Calu3 (cell line): ENCODE measurements around the gene CAP1. TPM values are rescaled to one million over a fixed set of nuclear protein-coding genes. Genes with fewer than 3 reads are reported as not detected.

ENCODE experiments used
- BruUV-seq: library from RNA; stranded (reverse); fragments of 400-500 nt; replicated peaks from 2 replicates; lab custom pipeline; 2021; lab: Mats Ljungman, UMichigan
- CTCF ChIA-PET: fragments of 300-600 bp; sonication (Branson Sonifier 250); formaldehyde crosslinking; loops from one replicate; lab custom pipeline; 2022; ENCODE audit warnings: antibody characterized with exemption; lab: Charles Lee
- DNase-seq: peaks from one replicate; pipeline ENCODE4 v3.0.0; 2022
- H3K27ac Mint-ChIP-seq: one replicate; pipeline ENCODE4 v1.8.0; 2022; ENCODE audit warnings: mixed read lengths; ENCODE audit not compliant: unreplicated experiment
- H3K27me3 Mint-ChIP-seq: one replicate; pipeline ENCODE4 v1.8.0; 2022; ENCODE audit warnings: mixed read lengths; ENCODE audit not compliant: unreplicated experiment
- H3K36me3 Mint-ChIP-seq: one replicate; pipeline ENCODE4 v1.8.0; 2022; ENCODE audit warnings: mild to moderate bottlenecking, moderate library complexity, mixed read lengths; ENCODE audit not compliant: insufficient read depth, unreplicated experiment
- H3K4me1 Mint-ChIP-seq: one replicate; pipeline ENCODE4 v1.8.0; 2022; ENCODE audit warnings: mild to moderate bottlenecking, low read depth, mixed read lengths; ENCODE audit not compliant: unreplicated experiment
- H3K4me3 Mint-ChIP-seq: one replicate; pipeline ENCODE4 v1.8.0; 2022; ENCODE audit warnings: mild to moderate bottlenecking, low read depth, moderate library complexity, mixed read lengths; ENCODE audit not compliant: unreplicated experiment
- H3K9me3 Mint-ChIP-seq: one replicate; pipeline ENCODE4 v1.8.0; 2022; ENCODE audit warnings: low read depth, mixed read lengths; ENCODE audit not compliant: unreplicated experiment
- intact Hi-C: fragments of 100-400 bp; cut with micrococcal nuclease; formaldehyde crosslinking; loops from one replicate; pipeline ENCODE4 v1.10.0; 2022; ENCODE audit not compliant: unreplicated experiment
- total RNA-seq: library from RNA; stranded (reverse); gene quantifications from 2 replicates; pipeline ENCODE4 v1.2.3, GENCODE V29; 2022
- TF ChIP-seq, protein P1 (sequence below): fragments of 200-600 bp; IDR thresholded peaks from one replicate; pipeline ENCODE4 v1.8.0; 2022; ENCODE audit warnings: antibody characterized with exemption; ENCODE audit not compliant: unreplicated experiment

Gene CAP1
- total RNA-seq, 1 experiment from 2014 or later = 307 TPM

DNA sequence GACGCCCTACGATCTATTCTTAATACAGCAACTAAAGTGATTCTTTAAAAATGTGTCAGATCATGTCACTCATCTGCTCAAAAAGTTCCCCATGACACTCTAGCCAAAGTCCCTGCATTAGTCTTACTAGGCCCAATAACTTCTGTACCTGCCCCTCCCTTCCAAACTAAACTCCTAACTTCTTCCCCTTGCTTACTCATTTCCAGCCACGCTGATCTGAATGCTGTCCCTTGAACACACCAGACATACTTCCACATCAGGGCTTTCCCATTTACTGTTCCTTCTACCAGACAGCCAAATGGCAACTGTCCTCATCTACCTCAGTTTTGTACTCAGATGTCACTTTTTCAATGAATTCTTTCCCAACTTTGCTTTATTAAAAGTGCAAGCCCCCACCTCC is 55.3 kb downstream of the CAP1 start:
- no peak overlapping the region for H3K4me3 Mint-ChIP-seq
- peaks cover 33% of the 10 kb centered on the region for H3K4me1 Mint-ChIP-seq
- intact Hi-C loops = no loop called here
- BruUV-seq = no TSS peak
- H3K36me3 Mint-ChIP-seq = peaks cover 14% of the 10 kb centered on the region
- DNase-seq = no peak
- no peaks in the 10 kb centered on the region for H3K27me3 Mint-ChIP-seq
- H3K27ac Mint-ChIP-seq = no peak overlapping the region
- CTCF ChIA-PET = no interaction called here
- H3K9me3 Mint-ChIP-seq = no peaks in the 10 kb centered on the region
- TF ChIP-seq, protein P1, sequence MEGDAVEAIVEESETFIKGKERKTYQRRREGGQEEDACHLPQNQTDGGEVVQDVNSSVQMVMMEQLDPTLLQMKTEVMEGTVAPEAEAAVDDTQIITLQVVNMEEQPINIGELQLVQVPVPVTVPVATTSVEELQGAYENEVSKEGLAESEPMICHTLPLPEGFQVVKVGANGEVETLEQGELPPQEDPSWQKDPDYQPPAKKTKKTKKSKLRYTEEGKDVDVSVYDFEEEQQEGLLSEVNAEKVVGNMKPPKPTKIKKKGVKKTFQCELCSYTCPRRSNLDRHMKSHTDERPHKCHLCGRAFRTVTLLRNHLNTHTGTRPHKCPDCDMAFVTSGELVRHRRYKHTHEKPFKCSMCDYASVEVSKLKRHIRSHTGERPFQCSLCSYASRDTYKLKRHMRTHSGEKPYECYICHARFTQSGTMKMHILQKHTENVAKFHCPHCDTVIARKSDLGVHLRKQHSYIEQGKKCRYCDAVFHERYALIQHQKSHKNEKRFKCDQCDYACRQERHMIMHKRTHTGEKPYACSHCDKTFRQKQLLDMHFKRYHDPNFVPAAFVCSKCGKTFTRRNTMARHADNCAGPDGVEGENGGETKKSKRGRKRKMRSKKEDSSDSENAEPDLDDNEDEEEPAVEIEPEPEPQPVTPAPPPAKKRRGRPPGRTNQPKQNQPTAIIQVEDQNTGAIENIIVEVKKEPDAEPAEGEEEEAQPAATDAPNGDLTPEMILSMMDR = no peak

DNA sequence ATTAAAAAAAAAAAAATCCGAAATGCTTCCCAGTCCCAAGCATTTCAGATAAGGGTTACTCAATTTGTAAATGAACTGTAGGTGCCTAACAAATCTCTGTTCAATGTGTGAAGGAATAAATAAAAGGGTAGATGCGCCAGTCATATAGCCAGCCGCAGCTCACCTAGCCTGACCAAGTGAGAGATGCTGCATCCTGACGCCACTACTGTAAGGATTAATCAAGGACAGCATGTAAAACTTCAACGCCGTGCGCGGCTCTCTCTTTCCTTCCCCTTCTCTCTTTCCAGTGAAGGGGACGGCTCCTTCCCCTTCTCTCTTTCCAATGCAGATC is 56.1 kb downstream of the CAP1 start:
- Mint-ChIP-seq H3K27me3 (no peaks in the 10 kb centered on the region), H3K4me3 (peak overlapping the region; percentile 95), H3K36me3 (peaks cover 14% of the 10 kb centered on the region), H3K9me3 (no peaks in the 10 kb centered on the region), H3K27ac (peak overlapping the region; percentile 79), H3K4me1 (peaks cover 33% of the 10 kb centered on the region)
- TF ChIP-seq, protein P1 = no peak
- TSS peak; percentile 82 for BruUV-seq
- CTCF ChIA-PET = no interaction called here
- no peak for DNase-seq
- intact Hi-C loops = no loop called here

DNA sequence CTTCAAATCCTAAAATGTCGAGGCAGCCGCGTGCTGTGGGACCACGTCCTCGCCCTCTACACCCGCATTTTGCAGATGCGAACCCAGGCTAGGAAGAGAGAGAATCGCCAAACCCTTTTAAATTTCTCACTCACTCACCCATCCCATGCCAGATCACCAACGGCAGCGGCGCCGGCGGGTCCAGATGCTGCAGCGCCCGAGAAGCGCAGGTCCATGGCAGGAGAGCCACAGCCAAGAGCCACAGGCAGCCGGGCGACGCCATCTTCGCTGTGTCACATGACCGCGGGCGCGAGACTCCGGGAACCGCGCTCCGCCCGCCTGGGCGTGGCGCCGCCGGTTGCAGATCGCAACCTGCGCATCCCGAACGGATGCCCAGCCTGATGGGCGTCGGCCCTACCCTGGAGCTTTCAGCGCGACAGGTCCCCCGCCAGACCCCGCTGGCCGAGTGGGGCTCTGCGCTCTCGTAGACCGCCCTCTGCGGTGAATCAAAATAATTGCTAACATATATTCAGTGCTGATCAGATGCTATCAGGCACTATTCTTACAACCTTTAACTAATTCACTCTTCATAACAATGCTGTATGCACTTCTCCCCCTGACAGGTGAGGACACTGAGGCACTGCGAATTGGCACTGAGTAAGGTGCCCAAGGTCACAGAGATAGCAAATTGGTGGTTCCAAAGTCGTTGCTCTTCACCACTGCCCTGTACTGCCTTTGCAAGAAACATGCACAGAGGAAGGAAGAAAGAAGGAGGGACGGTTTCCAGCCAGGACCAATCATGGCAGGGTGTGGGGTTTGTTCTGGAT is 56.7 kb downstream of the CAP1 start, which contains the start of gene PPT1:
Gene PPT1 (minus strand): TSS at position 276 of the 806 bp plus-strand sequence. CDS start 14 bp downstream, at position 262.
- H3K27me3 Mint-ChIP-seq = no peaks in the 10 kb centered on the region
- peaks cover under 1% of the 10 kb centered on the region for H3K9me3 Mint-ChIP-seq
- TF ChIP-seq, protein P1 = peak; percentile 18
- intact Hi-C loops = no loop called here
- H3K27ac Mint-ChIP-seq = peak within 1 kb of the TSS; percentile 79
- CTCF ChIA-PET = no interaction called here
- BruUV-seq = no TSS peak
- H3K4me1 Mint-ChIP-seq = peaks cover 33% of the 10 kb centered on the region
- H3K36me3 Mint-ChIP-seq = peaks cover 14% of the 10 kb centered on the region
- DNase-seq = peak; percentile 81
- H3K4me3 Mint-ChIP-seq = peak within 1 kb of the TSS; percentile 95

DNA sequence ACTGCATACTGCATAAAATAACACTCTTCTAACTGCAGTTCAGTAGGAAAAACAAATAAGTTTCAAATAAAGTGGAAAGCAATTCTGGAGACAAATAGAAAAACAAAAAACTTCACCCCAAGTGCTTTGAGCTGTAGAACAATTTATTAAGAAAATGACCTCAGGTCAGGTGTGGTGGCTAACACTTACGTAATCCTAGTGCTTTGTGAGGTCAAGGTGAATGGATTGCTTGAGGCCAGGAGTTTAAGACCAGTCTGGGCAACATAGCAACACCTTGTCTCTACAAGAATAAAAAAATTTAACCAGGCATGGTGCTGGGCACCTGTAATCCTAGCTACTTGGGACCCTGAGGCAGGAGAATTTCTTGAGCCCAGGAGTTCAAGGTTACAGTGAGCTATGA is 61.5 kb downstream of the CAP1 start:
- TF ChIP-seq, protein P1 = no peak
- Mint-ChIP-seq H3K27ac (no peak overlapping the region), H3K4me1 (peaks cover 12% of the 10 kb centered on the region), H3K4me3 (no peak overlapping the region), H3K27me3 (no peaks in the 10 kb centered on the region), H3K9me3 (peaks cover 5% of the 10 kb centered on the region), H3K36me3 (peaks cover 3% of the 10 kb centered on the region)
- no TSS peak for BruUV-seq
- intact Hi-C loops = no loop called here
- DNase-seq = no peak
- CTCF ChIA-PET = no interaction called here
